Muscle of arm (tissue), 14 donors: ENCODE data around the gene INSYN1. TPM values are rescaled to one million over a fixed set of nuclear protein-coding genes. Genes with fewer than 3 reads are reported as not detected.
"Not testable (repeated sequence)": the region's sequence is repeated elsewhere in the genome, so short reads cannot be mapped to it uniquely, and the experiment has no call there.

Source experiments
- DNase-seq: peaks from one replicate; pipeline ENCODE4 v3.0.0-alpha.2; 2013
- long read RNA-seq, 11 donors: transcript quantifications; one replicate each; lab custom pipeline, GENCODE V29; 2026
- polyA plus RNA-seq, 12 donors: library from polyadenylated mRNA; unstranded; fragments of 120-200 nt; gene quantifications; one replicate each; pipeline ENCODE4 v1.2.1, GENCODE V29; 2013; ENCODE audit not compliant: insufficient read length in 12 of 12

Gene INSYN1, protein sequence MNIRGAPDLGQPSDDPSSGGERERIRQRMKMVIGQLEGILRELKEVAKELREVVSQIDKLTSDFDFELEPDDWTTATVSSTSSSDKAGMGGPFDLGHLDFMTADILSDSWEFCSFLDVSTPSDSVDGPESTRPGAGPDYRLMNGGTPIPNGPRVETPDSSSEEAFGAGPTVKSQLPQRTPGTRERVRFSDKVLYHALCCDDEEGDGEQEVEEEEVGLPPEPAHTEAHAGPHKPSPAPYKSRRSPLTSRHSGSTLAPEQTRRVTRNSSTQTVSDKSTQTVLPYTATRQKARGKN
- 10 to 100 TPM in 2 of 12 donors, 1 to 10 TPM in 9, not detected in 1; 1.9 to 15.8 (median 4.4) TPM for polyA plus RNA-seq
- long read RNA-seq, donor 1, full-length matches to known transcripts: 2 of 2 reads
- long read RNA-seq, donor 1, partial matches to known transcripts: 0 of 2 reads
- long read RNA-seq, donor 1, other reads (novel, unspliced or antisense): 0 of 2 reads
- long read RNA-seq, donor 2: 0 reads
- long read RNA-seq, donor 3, partial matches to known transcripts: 0 of 1 reads
- long read RNA-seq, donor 3, other reads (novel, unspliced or antisense): 0 of 1 reads
- long read RNA-seq, donor 4, partial matches to known transcripts: 0 of 1 reads
- long read RNA-seq, donor 4, other reads (novel, unspliced or antisense): 0 of 1 reads
- long read RNA-seq, donor 5, partial matches to known transcripts: 0 of 2 reads
- long read RNA-seq, donor 5, other reads (novel, unspliced or antisense): 0 of 2 reads
- long read RNA-seq, donor 6, full-length matches to known transcripts: 1 of 1 reads
- long read RNA-seq, donor 6, partial matches to known transcripts: 0 of 1 reads
- long read RNA-seq, donor 6, other reads (novel, unspliced or antisense): 0 of 1 reads
- long read RNA-seq, donor 7: 0 reads
- long read RNA-seq, donor 8, full-length matches to known transcripts: 1 of 1 reads
- long read RNA-seq, donor 8, partial matches to known transcripts: 0 of 1 reads
- long read RNA-seq, donor 8, other reads (novel, unspliced or antisense): 0 of 1 reads
- long read RNA-seq, donor 9: 0 reads
- long read RNA-seq, donor 10, full-length matches to known transcripts: 1 of 1 reads
- long read RNA-seq, donor 10, partial matches to known transcripts: 0 of 1 reads
- long read RNA-seq, donor 10, other reads (novel, unspliced or antisense): 0 of 1 reads
- long read RNA-seq, donor 11, full-length matches to known transcripts: 2 of 2 reads
- long read RNA-seq, donor 11, partial matches to known transcripts: 0 of 2 reads
- long read RNA-seq, donor 11, other reads (novel, unspliced or antisense): 0 of 2 reads

DNA sequence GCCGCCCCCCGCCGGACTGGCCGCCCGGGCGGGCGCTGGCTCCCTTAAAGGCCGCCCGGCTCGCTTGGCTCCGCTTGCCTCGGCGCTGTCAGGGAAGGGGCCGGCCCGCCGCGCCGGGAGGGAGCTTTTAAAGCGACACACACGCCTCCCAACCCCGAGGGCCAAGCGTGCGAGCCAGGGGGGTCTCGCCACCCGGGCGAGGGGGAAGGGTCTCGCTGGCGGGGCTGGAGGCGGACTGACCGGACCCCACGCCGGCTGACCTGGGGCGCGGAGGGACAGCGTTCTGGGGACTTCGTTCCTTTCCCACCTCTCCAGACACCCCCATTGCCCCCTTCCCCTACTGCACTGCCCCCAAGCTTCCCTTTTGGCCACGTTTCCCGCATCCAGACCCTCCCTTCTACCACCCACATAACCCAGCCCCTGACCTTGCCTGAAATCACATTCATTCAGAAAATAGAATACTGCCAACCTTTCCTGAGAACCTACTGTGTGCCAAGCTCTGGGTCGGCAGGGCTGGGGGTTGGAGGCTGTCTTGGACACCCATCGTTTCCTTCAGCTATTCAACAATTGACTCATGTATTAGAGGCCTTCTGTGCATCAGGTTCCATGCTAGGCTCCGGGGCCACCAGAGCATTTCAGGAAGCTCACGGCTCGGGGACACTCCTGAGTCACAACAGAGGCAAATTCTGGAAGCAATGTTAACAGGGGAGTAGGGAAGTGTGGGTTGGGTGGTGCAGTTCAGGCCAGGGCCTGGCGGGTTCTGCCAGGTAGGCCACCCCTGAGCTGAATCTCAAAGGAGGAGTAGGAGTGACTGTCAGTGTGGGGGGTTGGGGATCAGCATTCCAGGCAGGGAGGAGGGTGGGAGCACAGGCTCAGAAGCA, at the start of gene INSYN1:
TSS of gene INSYN1 (minus strand) at position 102 of the 881 bp plus-strand sequence. CDS start 2,221 bp downstream, outside the sequence.
- peak; percentile 49 for DNase-seq

DNA sequence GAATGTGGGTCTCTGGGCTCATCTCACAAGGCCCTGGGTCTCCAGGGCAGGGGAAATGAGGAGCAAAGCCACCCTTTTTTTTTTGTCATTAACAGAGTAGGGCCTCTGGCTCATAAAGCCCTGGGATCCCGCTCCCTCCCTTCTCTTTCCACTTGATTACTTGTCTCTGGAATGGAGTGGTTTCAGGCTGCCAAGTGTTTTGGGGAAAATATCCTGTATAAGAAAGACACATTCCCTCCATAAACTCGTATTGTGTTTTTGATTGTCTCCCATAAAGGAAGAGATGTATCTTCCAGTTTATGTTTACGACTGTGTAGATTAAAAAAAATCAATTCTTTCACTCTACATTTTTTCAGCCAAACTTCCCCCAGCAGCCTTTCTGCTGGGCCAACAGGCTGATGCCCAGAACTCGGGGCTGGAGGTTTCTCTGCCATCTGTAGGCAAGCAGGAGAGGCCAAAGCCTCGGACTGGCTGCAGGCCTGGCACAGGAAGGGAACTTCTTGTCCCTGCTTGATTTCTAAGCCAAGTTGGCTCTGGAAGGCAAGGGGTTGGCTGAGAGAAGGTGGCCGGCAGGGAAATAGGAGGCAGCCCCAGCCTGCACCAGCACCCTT, 49.4 kb upstream of the INSYN1 start:
- peak; percentile 72 for DNase-seq

DNA sequence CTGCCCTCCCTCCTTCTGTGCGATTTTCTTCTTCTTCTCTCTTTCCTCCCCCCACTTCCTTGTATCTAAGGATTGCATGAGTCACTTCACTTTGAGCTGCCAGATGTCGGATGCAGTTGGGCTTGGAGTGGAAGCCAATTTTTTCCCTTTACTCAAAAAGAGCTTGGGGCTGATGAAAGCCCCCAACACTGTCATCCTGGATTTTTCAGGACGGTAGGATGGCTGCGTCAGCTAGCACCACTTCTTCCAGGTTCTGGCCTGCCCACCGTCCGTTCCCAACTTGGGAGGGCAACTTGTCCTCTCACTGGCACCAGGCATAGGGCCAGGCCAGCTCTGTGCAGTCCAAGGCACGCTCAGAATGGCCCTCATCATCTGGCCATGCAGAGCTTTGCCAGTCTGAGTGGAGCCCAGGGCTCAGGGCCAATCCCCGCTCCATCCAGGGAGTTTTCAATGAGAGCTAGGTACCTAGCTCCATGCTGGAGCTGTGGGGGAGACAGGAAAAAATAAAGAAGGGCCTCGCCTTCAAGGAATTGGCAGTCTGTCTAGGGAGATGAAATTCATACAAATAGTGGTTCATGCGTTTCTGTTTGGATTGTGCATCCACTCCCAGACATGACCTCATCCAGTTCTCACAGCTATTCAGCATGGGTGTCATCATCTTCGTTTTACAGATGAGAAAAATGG, 47.7 kb upstream of the INSYN1 start:
- peak; percentile 85 for DNase-seq

DNA sequence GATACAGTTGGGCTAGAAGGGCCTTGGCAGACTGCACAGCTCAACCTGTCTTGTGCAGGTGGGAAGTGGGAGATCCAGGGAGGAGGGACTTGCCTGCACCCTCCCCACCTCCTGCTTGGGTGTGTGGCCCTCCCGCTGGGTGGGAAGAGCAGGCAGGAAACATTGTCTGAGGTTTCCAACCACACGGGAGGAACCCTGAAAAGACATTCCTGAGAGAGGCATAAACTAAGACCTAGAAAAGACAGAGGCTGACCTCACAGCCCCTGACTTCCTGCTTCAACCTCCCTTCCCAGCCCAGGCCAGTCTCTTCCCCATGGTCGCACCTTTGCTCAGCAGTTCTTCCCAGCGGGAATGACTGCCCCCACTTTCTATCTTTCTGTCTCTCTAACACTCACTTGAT, 46.3 kb upstream of the INSYN1 start:
- no peak for DNase-seq

DNA sequence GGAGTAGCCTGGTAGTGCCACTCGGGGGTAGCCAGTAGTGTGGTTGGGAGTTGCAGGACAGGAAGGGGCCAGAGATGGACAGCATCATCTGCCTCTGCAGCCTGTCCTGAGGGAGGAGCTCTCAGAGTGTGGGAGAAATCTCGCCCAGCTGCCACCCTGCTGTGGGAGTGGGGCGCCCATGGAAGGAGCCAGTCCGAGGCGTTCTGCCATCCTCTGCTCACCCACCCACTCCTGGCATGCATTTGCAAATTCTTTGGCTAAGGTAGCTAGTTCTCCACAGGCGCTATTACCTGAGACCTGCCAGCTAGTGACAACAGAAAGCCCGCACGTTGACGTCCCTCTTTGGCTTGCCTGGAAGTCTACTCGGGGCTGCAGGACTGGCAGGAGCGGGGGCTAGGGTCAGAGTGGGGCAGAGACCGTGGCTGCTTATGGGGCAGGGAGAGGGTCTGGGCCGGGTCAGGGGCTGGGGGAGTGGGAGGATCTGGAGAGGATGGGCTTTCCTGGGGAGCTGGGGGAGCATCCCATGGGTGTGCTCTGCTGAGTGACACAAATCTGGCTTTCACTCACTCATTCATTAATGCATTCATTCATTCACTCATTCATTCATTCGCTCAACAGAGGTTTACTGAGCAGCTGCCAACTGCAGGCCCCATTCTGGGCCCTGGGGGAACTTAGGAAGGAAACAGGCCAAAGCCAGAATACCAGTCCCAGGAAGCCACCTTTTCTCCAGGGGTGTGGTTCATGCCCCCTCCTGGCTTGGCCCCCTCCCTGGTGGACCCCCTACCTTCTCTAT, 44.4 kb upstream of the INSYN1 start:
- DNase-seq: no peak

DNA sequence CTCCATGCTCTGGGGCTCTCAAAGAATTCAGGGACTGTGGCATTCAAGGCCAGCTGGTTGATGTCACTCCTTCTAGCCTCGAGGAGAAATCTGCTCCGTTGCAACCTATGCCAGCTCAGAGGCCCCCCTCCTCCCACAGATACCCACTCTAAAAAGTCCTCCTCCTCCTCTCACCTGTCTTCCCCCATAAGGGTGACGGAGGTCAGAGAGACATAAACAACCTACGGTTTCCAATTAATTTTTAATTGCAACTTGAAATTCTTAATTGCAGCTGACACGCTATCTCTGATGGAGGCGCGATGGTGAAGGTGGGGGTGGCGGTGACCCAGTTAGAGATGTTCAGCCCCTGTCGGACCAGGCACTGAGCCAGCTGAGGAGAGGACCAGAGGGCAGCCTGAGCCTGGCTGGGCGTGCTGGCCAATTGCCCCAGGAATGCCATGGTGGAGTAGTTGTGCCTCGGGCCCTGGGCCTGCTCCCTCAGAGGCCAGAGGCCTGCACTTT, 43.2 kb upstream of the INSYN1 start:
- DNase-seq: no peak

DNA sequence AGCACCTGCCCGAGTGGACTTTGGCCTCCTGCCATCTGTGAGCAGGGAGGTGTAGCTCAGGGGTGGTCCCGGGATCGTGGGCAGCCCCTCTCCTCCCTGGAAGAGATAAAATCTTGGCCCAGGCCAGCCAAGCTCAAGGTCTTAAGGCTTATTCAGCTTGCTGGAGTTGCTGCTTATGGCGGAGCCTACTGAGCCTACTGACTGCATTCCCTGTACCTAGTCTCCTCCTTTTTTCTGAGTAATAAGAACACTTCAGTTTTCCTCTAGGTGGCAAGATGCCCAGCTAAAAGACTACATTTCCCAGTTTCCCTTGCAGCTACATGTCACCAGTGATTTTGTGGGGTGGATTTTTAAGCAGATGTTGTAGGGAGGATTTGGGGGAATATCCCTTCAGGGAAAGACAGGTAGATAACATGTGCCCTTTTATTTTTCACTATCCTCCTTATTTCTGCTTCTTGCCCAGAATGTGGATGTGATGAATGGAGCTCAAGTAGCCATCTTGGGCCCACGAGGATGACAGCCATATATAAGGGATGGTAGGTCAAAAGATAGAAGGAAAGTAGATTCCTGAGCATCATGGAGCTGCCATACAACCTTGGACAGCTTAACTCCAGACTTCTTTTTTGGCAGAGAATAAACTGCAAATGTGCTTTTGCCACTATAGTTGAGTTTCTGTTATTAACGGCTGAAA, 41.4 kb upstream of the INSYN1 start:
- no peak for DNase-seq

DNA sequence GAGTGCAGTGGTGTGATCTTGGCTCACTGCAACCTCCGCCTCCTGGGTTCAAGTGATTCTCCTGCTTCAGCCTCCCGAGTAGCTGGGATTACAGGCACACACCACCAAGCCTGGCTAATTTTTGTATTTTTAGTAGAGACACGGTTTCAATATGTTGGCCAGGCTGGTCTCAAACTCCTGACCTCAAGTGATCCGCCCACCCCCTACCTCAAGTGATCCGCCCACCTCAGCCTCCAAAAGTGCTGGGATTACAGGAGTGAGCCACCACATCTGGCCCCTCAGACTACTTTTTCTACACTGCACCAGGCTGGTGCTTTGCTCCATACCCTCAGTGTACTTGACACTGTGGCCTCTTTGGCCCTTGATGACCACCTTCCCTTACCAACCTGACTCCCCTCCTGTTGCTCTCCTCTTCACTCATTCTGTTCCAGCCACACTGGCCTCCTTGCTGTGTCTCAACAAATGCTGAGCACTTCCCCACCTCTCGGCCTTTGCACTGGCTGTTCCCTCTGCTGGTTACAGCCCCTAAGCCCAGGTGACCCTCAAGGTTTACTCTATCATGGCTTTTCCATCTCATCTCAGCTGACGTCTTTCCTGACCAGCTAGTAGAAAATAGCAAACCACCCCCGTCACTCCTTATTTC, 39.9 kb upstream of the INSYN1 start:
- DNase-seq: not testable (repeated sequence)

DNA sequence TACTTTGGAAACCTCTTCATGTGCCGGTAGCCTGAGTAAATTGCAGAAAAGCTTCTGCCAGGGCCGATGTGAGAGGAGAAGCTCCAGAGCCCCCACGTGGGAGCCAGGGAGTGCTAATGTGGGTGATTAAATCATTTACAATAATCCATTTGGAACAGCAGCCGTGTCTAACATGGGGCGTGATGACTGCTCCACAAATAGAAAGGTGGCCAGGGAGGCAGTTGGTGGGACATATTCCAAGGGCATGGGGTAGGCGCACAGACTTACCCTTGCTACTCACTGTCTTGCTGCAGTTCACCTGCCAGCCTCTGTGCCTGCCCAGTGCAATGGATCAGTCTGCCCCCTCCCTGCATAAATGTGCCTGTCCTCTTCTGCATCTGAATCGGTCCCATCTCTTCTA, 39.3 kb upstream of the INSYN1 start:
- DNase-seq: no peak

DNA sequence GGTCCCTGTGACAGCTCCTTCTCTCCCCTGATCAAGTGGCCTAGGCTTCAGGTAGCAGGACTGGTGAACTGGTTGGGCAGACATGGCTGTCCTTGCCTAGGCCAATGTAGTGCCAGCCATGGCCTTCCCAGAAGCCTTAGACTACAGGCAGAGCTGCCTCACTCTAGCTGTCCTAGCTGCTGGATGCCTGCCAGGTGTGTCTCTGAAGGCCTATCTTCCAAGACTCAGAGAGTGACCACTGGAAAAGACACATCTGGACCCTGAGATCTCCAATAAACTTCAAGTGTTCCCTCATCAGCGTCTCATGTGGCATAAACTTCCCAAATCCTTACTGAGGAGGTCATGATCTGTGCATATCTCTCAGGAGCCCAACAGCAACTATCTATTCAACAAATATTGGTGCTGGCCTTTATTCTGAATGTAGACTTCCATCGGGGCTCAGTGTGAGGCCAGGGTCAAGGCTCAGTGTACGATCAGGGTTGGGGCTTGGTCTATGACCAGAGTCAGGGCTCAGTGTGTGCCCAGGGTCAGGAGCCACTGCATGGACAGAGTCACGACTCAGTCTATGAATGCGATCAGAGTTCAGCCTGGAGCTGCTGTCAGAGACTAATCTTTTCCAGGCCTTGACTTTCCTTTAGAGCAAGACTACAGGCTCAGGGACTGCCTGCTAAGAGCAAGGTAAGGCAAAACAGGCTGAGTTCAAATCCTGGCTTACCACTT, 36.5 kb upstream of the INSYN1 start:
- no peak for DNase-seq

DNA sequence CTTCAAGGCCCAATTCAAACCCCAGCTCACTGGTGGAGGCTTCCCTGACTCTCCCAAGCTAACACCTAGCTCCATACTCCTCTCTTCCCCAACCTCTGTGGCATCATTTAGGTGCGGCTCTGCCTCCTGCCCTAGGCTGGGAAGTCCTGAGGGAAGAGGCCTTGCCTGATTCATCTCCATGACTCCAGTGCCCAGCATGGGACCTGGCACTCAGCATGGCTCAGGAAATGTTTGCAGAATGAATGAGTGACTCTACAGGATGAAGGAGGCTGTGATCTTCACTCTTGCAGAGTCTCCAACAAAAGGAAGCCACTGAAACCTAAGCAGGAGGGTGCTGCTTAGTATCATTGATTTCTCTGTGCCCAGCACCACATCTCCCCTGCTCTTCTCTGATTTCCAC, 34.5 kb upstream of the INSYN1 start:
- no peak for DNase-seq

DNA sequence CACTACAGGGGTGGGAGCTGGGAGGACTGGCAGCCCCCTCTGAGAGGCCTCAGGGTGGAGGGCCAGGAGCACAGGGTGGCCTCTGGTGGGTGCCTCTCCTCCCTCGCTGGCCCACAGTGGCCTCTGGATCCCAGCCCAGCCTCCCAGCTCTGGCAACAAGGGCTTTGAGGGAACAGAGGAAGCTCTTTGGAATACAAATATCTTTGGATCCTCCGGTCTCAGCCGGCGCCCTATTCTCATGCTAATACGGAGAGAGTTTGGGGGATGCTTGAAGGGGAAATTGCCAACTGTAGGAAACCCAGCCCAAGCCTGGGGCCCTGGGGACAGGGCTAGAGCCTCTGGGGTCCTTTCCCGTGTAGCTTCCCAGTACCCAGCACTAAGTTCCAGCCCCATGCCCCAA, 33.4 kb upstream of the INSYN1 start:
- DNase-seq: no peak

DNA sequence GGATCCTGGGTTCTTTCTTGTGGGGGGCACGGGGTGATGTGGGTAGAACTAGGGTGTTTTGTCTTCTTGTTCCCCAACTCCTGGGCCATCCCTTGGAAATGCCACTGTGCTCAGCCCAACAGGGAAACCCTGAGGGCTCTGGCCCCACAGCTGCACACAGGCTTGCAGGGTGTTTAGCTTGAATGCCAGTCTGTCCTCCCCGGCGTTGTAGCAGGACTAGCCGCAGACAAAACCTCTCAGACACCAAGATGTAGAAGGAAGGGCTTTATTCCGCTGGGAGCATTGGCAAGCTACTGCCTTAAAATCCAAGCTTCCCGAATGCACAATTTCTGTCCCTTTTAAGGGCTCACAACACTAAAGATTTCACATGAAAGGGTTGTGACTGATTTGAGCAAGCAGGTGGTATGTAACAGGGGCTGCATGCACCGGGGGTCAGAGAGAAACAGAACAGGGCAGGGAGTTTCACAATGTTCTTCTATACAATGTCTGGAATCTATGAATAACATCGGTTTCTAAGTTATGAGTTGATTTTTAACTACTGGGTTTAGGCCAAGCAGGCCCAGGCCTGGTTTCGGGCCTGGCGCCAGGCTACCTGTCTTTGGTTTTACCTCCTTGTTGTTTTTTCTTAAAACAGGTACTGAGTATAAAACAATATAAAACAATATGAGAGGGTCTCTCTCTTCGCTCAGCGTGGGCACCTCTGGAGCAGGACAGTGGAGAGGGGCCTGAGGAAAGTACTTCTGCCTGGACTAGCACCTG, 32.3 kb upstream of the INSYN1 start:
- not testable (repeated sequence) for DNase-seq

DNA sequence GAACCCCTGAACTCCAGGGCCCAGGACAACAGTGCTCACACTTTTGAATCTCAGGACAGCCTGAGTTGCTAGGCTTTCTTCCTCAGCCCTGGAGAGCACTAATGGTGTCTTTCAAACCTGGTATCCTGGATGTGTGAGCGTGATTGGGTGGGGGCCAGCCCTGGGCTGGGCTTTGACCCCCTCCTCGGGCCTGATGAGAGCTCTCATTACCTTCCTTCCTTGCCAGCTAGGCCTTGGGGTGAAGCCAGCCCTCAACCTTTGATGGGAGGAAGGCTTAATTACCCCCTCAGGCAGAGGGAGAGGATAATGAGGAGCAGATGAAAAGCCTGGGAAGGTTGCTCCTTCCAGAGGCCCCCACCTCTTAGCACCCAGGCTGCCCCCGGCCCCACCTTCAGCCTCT, 31.1 kb upstream of the INSYN1 start:
- DNase-seq: no peak

DNA sequence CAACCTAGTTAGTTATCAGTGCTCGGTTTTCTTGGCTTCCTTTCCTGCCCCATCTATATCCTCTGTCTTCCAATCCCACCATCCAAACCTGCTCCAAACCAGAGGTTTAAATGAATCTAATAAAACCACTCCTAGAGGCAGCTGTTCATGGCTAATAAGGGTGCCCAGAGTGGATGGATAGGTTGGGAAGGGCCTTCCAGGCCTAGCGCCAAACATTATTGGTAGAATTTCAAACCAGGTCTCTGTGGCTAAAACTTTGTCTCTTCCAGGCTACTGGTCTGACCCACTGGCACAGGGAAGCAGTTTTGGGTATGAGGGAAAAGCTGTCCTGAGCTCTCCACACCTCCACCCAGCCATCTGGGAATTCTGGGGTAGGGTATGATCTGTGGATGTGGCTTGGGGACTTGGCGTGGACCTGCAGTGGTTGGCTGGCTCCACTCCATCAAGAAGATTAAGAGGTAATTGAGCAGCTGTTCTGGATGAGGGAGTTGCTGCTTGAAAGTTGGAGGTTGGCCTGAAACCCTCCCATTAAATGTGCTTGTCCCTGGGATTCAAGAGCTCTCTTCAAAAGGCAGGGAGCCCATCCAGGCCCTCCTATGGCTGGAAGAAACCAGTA, 29.3 kb upstream of the INSYN1 start:
- DNase-seq: peak; percentile 76
